Hepatocyte (in vitro differentiated cells): ENCODE data around the gene KCNK6.

Experiments
- CTCF ChIP-seq: fragments of 200-600 bp; sonication (generic); IDR thresholded peaks from 2 replicates; pipeline ENCODE4 v1.5.1; 2016; ENCODE audit warnings: antibody characterized with exemption, mild to moderate bottlenecking; ENCODE audit not compliant: poor library complexity
- EZH2 ChIP-seq: fragments of 200-600 bp; sonication (generic); IDR thresholded peaks from 2 replicates; pipeline ENCODE4 v1.6.1; 2016; ENCODE audit warnings: antibody characterized with exemption, mild to moderate bottlenecking, borderline replicate concordance
- EZH2phosphoT487 ChIP-seq: fragments of 200-600 bp; sonication (generic); IDR thresholded peaks from one replicate; pipeline ENCODE4 v1.6.1; 2018; ENCODE audit warnings: antibody characterized with exemption, mild to moderate bottlenecking, low read depth, moderate library complexity; ENCODE audit not compliant: unreplicated experiment, severe bottlenecking

- TF ChIP-seq EZH2, result no peak
- TF ChIP-seq CTCF, result no peak
- no peak for TF ChIP-seq EZH2phosphoT487
Measured at GRCh38 chr19:38307076-38307475, 12.6 kb upstream of the KCNK6 start.
